ENCODE measurements around the gene WFDC6.

WFDC6 gene

DNA sequence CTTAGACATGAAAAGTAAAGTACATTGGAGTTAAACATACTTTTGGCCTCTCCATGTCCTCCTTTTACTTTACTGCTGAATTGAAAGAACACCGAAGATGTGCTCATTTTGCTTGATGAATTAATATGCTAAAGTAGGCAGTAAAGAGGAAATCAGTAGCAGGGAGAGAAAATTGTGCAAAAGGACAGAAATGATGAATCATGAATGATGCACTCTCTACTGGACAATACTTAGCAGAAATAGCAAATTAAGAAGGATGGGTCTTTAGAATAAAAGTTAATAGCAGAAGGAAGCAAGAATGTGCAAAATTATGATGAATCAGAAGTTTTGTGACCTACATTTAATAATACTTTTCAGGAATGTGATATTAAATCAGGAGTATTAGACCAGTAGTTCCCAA lies 15.5 kb downstream of the WFDC6 start:
- TF ChIP-seq, protein P1, sequence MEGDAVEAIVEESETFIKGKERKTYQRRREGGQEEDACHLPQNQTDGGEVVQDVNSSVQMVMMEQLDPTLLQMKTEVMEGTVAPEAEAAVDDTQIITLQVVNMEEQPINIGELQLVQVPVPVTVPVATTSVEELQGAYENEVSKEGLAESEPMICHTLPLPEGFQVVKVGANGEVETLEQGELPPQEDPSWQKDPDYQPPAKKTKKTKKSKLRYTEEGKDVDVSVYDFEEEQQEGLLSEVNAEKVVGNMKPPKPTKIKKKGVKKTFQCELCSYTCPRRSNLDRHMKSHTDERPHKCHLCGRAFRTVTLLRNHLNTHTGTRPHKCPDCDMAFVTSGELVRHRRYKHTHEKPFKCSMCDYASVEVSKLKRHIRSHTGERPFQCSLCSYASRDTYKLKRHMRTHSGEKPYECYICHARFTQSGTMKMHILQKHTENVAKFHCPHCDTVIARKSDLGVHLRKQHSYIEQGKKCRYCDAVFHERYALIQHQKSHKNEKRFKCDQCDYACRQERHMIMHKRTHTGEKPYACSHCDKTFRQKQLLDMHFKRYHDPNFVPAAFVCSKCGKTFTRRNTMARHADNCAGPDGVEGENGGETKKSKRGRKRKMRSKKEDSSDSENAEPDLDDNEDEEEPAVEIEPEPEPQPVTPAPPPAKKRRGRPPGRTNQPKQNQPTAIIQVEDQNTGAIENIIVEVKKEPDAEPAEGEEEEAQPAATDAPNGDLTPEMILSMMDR (IDR thresholded peaks at IDR 0.05; ENCODE audit: low read length, missing control alignments), result no peak
- no peak overlapping the region for H3K4me3 ChIP-seq (replicated peaks; ENCODE audit: low read depth, low read length)
- no peak for DNase-seq (ENCODE audit: low read depth)

DNA sequence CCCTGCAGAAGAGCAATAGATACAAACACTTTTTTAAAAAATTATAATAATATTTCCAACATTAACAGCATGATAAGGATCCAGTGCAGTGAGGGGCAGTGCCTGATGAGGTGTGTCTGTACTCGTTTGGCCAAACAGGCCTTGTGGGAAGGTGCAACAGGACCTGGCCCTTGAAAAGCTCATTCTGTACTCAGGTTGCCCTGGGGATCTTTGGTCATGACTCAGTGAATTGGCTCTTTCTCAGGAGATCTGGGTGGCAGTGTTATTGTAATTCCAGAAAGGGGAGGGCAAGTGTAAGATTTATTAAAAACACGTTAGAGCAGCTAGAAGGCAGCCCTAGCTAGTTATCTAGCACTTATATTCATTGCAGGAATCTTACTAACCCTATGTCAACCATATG lies 21.0 kb downstream of the WFDC6 start:
- no peak overlapping the region for H3K4me3 ChIP-seq (replicated peaks; ENCODE audit: low read depth, low read length)
- DNase-seq (ENCODE audit: low read depth), result no peak
- TF ChIP-seq, protein P1 (IDR thresholded peaks at IDR 0.05; ENCODE audit: low read length, missing control alignments), result no peak

DNA sequence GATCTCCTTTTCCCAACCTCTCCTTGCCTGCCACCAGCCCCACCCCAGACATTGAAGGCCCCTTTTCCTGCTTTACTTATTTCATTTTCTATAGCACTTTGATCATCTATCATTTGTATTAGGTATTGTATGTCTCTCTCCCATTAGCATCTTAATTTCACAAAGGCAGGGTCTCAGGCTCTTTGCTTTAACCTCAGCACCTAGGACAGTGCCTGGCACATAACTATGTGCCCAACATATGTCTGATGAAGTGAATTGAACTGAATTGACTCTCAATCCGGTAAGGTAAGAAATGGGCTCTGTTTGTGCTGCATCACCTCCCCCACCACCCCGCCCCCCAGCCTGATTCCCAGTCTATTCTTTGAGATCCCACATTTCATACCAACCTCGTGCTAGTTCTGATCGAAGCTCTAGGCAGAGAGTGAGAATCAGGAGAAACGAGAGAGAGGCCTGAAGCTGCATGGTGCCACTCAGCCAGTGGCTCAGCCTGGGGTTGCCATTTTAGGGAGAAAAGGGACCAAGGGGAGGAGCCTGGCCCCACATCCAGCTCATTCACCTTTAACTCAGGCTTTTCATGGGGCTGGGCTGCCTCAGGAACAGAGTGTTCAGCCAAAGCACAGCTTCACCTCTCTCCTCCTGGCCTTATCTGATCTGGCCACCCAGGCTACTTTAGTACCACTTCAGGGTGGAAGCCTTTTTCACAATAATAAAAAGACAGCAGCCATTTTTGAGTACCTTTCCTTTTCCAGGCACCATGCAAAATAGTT lies 24.0 kb downstream of the WFDC6 start, which contains the start of gene SPINT3:
SPINT3 (minus strand) TSS at position 476 of the 767 bp plus-strand sequence; CDS start at position 462, 14 bp downstream.
- TF ChIP-seq, protein P1 (IDR thresholded peaks at IDR 0.05; ENCODE audit: low read length, missing control alignments), result no peak
- DNase-seq (ENCODE audit: low read depth), result no peak
- H3K4me3 ChIP-seq (replicated peaks; ENCODE audit: low read depth, low read length), result no peak within 1 kb of the TSS

DNA sequence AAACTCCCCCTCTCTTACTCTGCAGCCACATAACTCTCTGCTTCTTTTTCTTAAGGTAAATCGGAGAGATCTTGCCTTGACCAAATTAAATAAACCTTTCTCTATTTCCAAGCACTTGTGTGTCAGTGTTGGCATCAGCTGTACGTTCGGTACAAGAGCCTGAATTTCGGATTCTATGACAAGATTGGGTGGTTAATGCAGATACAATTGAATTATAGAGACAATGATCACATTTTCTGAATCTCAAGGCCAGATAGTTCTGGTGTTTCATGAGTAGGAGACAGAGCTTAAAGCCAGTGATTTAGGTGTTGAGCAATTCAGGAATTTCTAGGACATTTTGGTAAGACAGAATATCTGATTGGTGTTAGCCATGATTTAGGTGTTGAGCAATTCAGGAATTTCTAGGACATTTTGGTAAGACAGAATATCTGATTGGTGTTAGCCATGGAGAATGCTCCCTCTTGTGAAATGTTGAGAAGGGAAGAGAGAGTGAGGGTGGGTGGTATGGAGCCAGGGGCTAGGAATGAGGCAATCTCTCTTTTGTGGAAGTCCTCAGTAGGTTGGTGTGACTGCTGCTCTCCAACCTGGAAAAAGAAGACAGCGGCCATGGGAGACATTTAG lies 28.9 kb downstream of the WFDC6 start:
- TF ChIP-seq, protein P1 (IDR thresholded peaks at IDR 0.05; ENCODE audit: low read length, missing control alignments), result no peak
- H3K4me3 ChIP-seq (replicated peaks; ENCODE audit: low read depth, low read length), result no peak overlapping the region
- DNase-seq (ENCODE audit: low read depth), result peak; percentile 25

DNA sequence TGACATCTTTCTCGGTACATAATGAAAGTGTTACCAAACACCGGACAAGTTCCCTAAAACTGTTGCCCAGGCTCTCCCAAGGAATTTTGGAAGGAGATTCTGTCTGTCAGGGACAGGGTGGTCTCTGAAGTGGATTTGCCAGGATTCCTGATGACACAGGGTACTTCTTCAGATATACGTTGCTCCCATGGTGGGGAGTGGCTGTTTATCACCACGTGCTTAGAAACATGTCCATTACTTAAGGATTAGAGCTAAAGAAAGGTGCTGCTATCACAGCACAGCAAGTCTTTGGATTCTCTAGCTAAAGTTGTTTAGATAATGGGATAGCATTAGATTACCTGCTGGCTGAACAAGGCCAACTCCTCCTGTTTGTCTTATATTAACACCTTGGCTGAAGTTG lies 30.2 kb downstream of the WFDC6 start:
- TF ChIP-seq, protein P1 (IDR thresholded peaks at IDR 0.05; ENCODE audit: low read length, missing control alignments), result no peak
- no peak overlapping the region for H3K4me3 ChIP-seq (replicated peaks; ENCODE audit: low read depth, low read length)
- DNase-seq (ENCODE audit: low read depth), result no peak

DNA sequence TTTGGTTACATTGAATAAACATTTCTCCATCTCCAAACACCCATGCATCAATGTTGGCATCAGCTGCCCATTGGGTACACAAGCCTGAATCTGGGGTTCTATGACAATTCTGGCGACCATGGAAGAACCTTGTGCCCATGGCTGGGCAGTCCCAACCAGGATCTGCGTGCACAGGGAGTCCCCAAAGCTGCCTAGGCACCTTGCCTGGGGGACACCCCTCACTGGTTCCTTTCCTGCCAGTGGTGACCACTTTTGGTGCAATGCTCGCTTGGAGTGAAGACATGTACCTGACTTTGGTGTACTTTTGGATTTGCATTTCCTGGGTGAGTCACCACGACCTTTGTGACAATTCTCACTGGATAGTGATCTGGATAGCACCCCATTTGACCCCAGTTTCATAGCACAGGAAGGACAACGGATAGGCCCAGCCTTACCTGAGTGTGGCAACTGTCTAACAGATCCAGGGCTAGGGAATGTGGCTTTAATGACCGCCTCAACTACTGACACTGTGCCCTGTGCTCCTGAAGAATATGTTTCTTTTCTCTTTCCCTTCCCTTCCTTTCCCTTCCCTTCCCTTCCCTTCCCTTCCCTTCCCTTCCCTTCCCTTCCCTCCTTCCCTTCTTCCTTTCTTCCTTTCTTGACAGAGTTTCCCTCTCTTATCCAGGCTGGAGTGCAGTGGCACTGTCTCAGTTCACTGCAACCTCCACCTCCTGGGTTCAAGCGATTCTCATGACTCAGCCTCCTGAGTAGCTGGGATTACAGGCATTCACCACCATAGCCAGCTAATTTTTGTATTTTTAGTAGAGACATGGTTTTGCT lies 31.0 kb downstream of the WFDC6 start:
- DNase-seq (ENCODE audit: low read depth), result no peak
- TF ChIP-seq, protein P1 (IDR thresholded peaks at IDR 0.05; ENCODE audit: low read length, missing control alignments), result no peak
- no peak overlapping the region for H3K4me3 ChIP-seq (replicated peaks; ENCODE audit: low read depth, low read length)

Data from fibroblast of pulmonary artery (primary cell).